IMR-90 (cell line): ENCODE data around the gene BRMS1. TPM values are rescaled to one million over a fixed set of nuclear protein-coding genes. Genes with fewer than 3 reads are reported as not detected.

Experiments
- ATAC-seq: fragments of 200-7000 bp; cut with Tn5 transposase; 2 replicates; pipeline ENCODE4 v1.9.1; 2020; ENCODE audit warnings: low read depth, mild to moderate bottlenecking, moderate library complexity
- BruUV-seq: library from RNA; stranded (reverse); fragments of 400-500 nt; replicated peaks from 2 replicates; lab custom pipeline; 2021; lab: Mats Ljungman, UMichigan
- CTCF ChIA-PET: fragments of 300-600 bp; formaldehyde crosslinking; extraction: SDS; loops from one replicate; lab custom pipeline; 2021; ENCODE audit warnings: antibody characterized with exemption; lab: Yijun Ruan, JAX
- POLR2A ChIA-PET: fragments of 300-600 bp; sonication (Branson Sonifier 250); formaldehyde crosslinking; loops from one replicate; lab custom pipeline; 2022; ENCODE audit warnings: antibody characterized with exemption; ENCODE audit not compliant: unreplicated experiment; lab: Charles Lee
- DNase-seq: peaks from one replicate; pipeline ENCODE4 v3.0.0; 2013
- H2AFZ ChIP-seq: replicated peaks from 2 replicates; pipeline ENCODE3; 2013; ENCODE audit warnings: low read length, mild to moderate bottlenecking; ENCODE audit not compliant: poor library complexity
- H2AK5ac ChIP-seq: 2 replicates; pipeline ENCODE4 v1.6.1; 2013; ENCODE audit warnings: low read depth, low read length, inconsistent platforms
- H2AK9ac ChIP-seq: replicated peaks from 2 replicates; pipeline ENCODE3; 2013; ENCODE audit warnings: mild to moderate bottlenecking, low read depth, low read length, moderate library complexity; ENCODE audit not compliant: poor library complexity
- H2BK120ac ChIP-seq: 2 replicates; pipeline ENCODE4 v1.6.1; 2013; ENCODE audit warnings: low read depth, low read length, inconsistent platforms
- H2BK15ac ChIP-seq: 3 replicates; pipeline ENCODE4 v1.6.1; 2013; ENCODE audit warnings: low read depth, low read length, inconsistent platforms
- H2BK20ac ChIP-seq: 2 replicates; pipeline ENCODE4 v1.6.1; 2013; ENCODE audit warnings: low read depth, mild to moderate bottlenecking, inconsistent platforms, low read length, moderate library complexity
- H2BK5ac ChIP-seq: 2 replicates; pipeline ENCODE4 v1.6.1; 2013; ENCODE audit warnings: mild to moderate bottlenecking, low read depth, low read length, inconsistent platforms; ENCODE audit not compliant: poor library complexity, severe bottlenecking
- H3K14ac ChIP-seq: replicated peaks from 2 replicates; pipeline ENCODE4 v1.6.1; 2013; ENCODE audit warnings: low read depth, low read length, inconsistent platforms
- H3K18ac ChIP-seq: 2 replicates; pipeline ENCODE4 v1.6.1; 2013; ENCODE audit warnings: low read depth, low read length, control low read depth
- H3K23ac ChIP-seq: 2 replicates; pipeline ENCODE4 v1.6.1; 2013; ENCODE audit warnings: low read depth, low read length, inconsistent platforms
- H3K27ac ChIP-seq: 2 replicates; pipeline ENCODE4 v1.5.1; 2013; ENCODE audit warnings: mild to moderate bottlenecking, control low read depth, low read length; ENCODE audit not compliant: insufficient read depth
- H3K27me3 ChIP-seq: 2 replicates; pipeline ENCODE4 v1.6.1; 2013; ENCODE audit warnings: low read length; ENCODE audit not compliant: control insufficient read depth, insufficient read depth
- H3K36me3 ChIP-seq: 2 replicates; pipeline ENCODE4 v1.6.1; 2013; ENCODE audit warnings: low read length, mixed read lengths; ENCODE audit not compliant: control insufficient read depth, insufficient read depth
- H3K4ac ChIP-seq: 2 replicates; pipeline ENCODE4 v1.6.1; 2013; ENCODE audit warnings: low read depth, low read length, inconsistent platforms
- H3K4me1 ChIP-seq: 2 replicates; pipeline ENCODE4 v1.6.1; 2013; ENCODE audit warnings: low read length, mixed read lengths; ENCODE audit not compliant: control insufficient read depth, insufficient read depth
- H3K4me2 ChIP-seq: 2 replicates; pipeline ENCODE4 v1.6.1; 2013; ENCODE audit warnings: low read depth, mild to moderate bottlenecking, control low read depth, low read length, moderate library complexity
- H3K4me3 ChIP-seq: 2 replicates; pipeline ENCODE4 v1.5.1; 2013; ENCODE audit warnings: low read depth, mild to moderate bottlenecking, control low read depth, low read length, moderate library complexity; ENCODE audit not compliant: insufficient read depth
- H3K56ac ChIP-seq: 2 replicates; pipeline ENCODE4 v1.6.1; 2013; ENCODE audit warnings: low read length, inconsistent platforms; ENCODE audit not compliant: insufficient read depth; ENCODE audit errors: extremely low read depth
- H3K79me1 ChIP-seq, 2 experiments: 2 replicates each; pipeline ENCODE4 v1.6.1; 2013; ENCODE audit warnings: low read length in 2 of 2, inconsistent platforms in 1 of 2, low read depth in 1 of 2
- H3K9ac ChIP-seq: 2 replicates; pipeline ENCODE4 v1.6.1; 2013; ENCODE audit warnings: low read depth, low read length, control low read depth
- H3K9me1 ChIP-seq: 2 replicates; pipeline ENCODE4 v1.6.1; 2013; ENCODE audit warnings: low read length, inconsistent platforms; ENCODE audit not compliant: insufficient read depth
- H3K9me3 ChIP-seq: 2 replicates; pipeline ENCODE4 v1.6.1; 2013; ENCODE audit warnings: low read length; ENCODE audit not compliant: control insufficient read depth, insufficient read depth
- H4K20me1 ChIP-seq: 2 replicates; pipeline ENCODE4 v1.6.1; 2013; ENCODE audit warnings: low read length, inconsistent platforms; ENCODE audit not compliant: insufficient read depth
- H4K5ac ChIP-seq: 2 replicates; pipeline ENCODE4 v1.6.1; 2013; ENCODE audit warnings: mild to moderate bottlenecking, low read depth, low read length, control low read depth
- H4K8ac ChIP-seq, 2 experiments: 2 replicates each; pipeline ENCODE4 v1.6.1; 2013; ENCODE audit warnings: low read depth in 2 of 2, low read length in 2 of 2, control low read depth in 1 of 2, inconsistent platforms in 1 of 2
- H4K91ac ChIP-seq: 2 replicates; pipeline ENCODE4 v1.6.1; 2013; ENCODE audit warnings: low read depth, low read length, inconsistent platforms; ENCODE audit not compliant: insufficient read depth
- BHLHE40 ChIP-seq: fragments of 150-350 bp; IDR thresholded peaks from 2 replicates; pipeline ENCODE4 v1.6.1; 2016; ENCODE audit warnings: mild to moderate bottlenecking, low read depth, low read length
- CTCF ChIP-seq: conservative IDR thresholded peaks from 2 replicates; pipeline ENCODE4 v1.5.1; 2012; ENCODE audit warnings: mild to moderate bottlenecking, low read depth, low read length, improper control_type of control experiment
- ELK1 ChIP-seq: fragments of 150-350 bp; IDR thresholded peaks from 2 replicates; pipeline ENCODE4 v1.6.1; 2016; ENCODE audit warnings: low read depth, mild to moderate bottlenecking, low read length, moderate library complexity, borderline replicate concordance
- FOS ChIP-seq: fragments of 150-350 bp; IDR thresholded peaks from 2 replicates; pipeline ENCODE4 v1.6.1; 2016; ENCODE audit warnings: low read depth, low read length
- MAFK ChIP-seq: IDR thresholded peaks from 2 replicates; pipeline ENCODE4 v1.6.1; 2012; ENCODE audit warnings: low read depth, low read length, improper control_type of control experiment
- NFE2L2 ChIP-seq: fragments of 150-350 bp; IDR thresholded peaks from 2 replicates; pipeline ENCODE4 v1.6.1; 2016; ENCODE audit warnings: low read depth, mild to moderate bottlenecking, low read length
- RAD21 ChIP-seq: IDR thresholded peaks from 2 replicates; pipeline ENCODE4 v1.6.1; 2012; ENCODE audit warnings: low read length, improper control_type of control experiment
- RCOR1 ChIP-seq: IDR thresholded peaks from 2 replicates; pipeline ENCODE4 v1.6.1; 2012; ENCODE audit warnings: mild to moderate bottlenecking, low read length, improper control_type of control experiment; ENCODE audit not compliant: insufficient replicate concordance
- RFX5 ChIP-seq: IDR thresholded peaks from 2 replicates; pipeline ENCODE4 v1.8.0; 2012; ENCODE audit warnings: low read depth, mild to moderate bottlenecking, low read length, moderate library complexity
- USF2 ChIP-seq: fragments of 150-350 bp; IDR thresholded peaks from 2 replicates; pipeline ENCODE4 v1.6.1; 2017; ENCODE audit warnings: mild to moderate bottlenecking, antibody characterized with exemption, low read length, low read depth
- WGBS, 2 experiments: methylation state at CpG; one replicate each; pipeline versions ENCODE4 v1.1.5 to v1.1.7; 2013; ENCODE audit warnings: missing lambda C conversion rate in 2 of 2; ENCODE audit not compliant: insufficient read length in 1 of 2; ENCODE audit errors: extremely low coverage in 2 of 2; 5-methylcytosine and 5-hydroxymethylcytosine counted together
- dilution Hi-C: fragments of 300-500 bp; cut with HindIII; formaldehyde crosslinking; loops from one replicate; pipeline ENCODE4 v1.14.3; 2018; ENCODE audit warnings: low sequenced_read_pairs; ENCODE audit not compliant: unreplicated experiment
- in situ Hi-C: fragments of 300-500 bp; cut with MboI; formaldehyde crosslinking; loops from 3 replicates; pipeline ENCODE4 v1.14.3; 2019; ENCODE audit warnings: low sequenced_read_pairs, inconsistent platforms, mixed read lengths
- intact Hi-C: fragments of 100-400 bp; cut with micrococcal nuclease; formaldehyde crosslinking; loops from 2 replicates; pipeline ENCODE4 v1.10.0; 2022
- polyA plus RNA-seq, 3 experiments: library from polyadenylated mRNA; depleted of rRNA; stranded (reverse); fragments of >200 nt; gene quantifications; 2 replicates each; pipeline ENCODE4 v1.2.3, GENCODE V29; 2012; ENCODE audit warnings: low replicate concordance in 1 of 3
- total RNA-seq: library from RNA; depleted of rRNA; stranded (reverse); fragments of >200 nt; gene quantifications from 2 replicates; pipeline ENCODE4 v1.2.3, GENCODE V29; 2012

BRMS1 gene
- total and polyA plus RNA-seq, 2 of the 4 experiments (the other 2 are of a cell fraction) = 48.3 to 57.9 TPM

GRCh38 chr11:66339162-66339675 lies 5.7 kb downstream of the BRMS1 start:
- H4K20me1 ChIP-seq = peaks cover 27% of the 10 kb centered on the region
- H3K14ac ChIP-seq = no peak overlapping the region
- CTCF ChIA-PET = no interaction called here
- peaks cover 23% of the 10 kb centered on the region for H3K4me1 ChIP-seq
- ATAC-seq = no peak
- H3K4ac ChIP-seq = no peak overlapping the region; the same call in 1 of the 2 replicates
- no peak overlapping the region for H3K23ac ChIP-seq
- H3K9me3 ChIP-seq = no peaks in the 10 kb centered on the region
- H3K56ac ChIP-seq = no peak overlapping the region
- POLR2A ChIA-PET = no interaction called here
- no peak overlapping the region for H2AK9ac ChIP-seq
- no peak for DNase-seq
- H3K79me1 ChIP-seq = peaks cover 25 to 57% of the 10 kb centered on the region in 2 experiments; a peak in 3 of 4 replicates
- H4K91ac ChIP-seq = no peak overlapping the region
- no peak overlapping the region for H2AK5ac ChIP-seq
- 0 out of 2 replicates have a peak overlapping the region, but pooled peaks have one; percentile 7 for H2BK120ac ChIP-seq
- peaks cover 29% of the 10 kb centered on the region for H3K36me3 ChIP-seq
- dilution Hi-C loops = no loop called here
- no peak overlapping the region for H2AFZ ChIP-seq
- intact Hi-C loops = no loop called here
- no peak overlapping the region for H3K9ac ChIP-seq
- in situ Hi-C loops = no loop called here
- H2BK5ac ChIP-seq = no peak overlapping the region
- no TSS peak for BruUV-seq
- no peak overlapping the region for H3K4me2 ChIP-seq
- TF ChIP-seq RCOR1 (no peak), RAD21 (no peak), BHLHE40 (no peak), CTCF (no peak), RFX5 (no peak), FOS (no peak), NFE2L2 (no peak), USF2 (no peak), ELK1 (no peak), MAFK (no peak)
- no peak overlapping the region for H2BK15ac ChIP-seq
- no peaks in the 10 kb centered on the region for H3K27me3 ChIP-seq
- 60% methylated on average over 1 of the region's 6 CpGs; no CpG with 5 or more reads in 1 of the 2 experiments for WGBS, 2 experiments
- H3K18ac ChIP-seq = no peak overlapping the region
- H4K5ac ChIP-seq = no peak overlapping the region
- no peak overlapping the region for H3K27ac ChIP-seq
- no peak overlapping the region for H2BK20ac ChIP-seq
- H3K9me1 ChIP-seq = no peaks in the 10 kb centered on the region
- H3K4me3 ChIP-seq = no peak overlapping the region
- H4K8ac ChIP-seq = no peak overlapping the region
